GM19351 (cell line): ENCODE measurements around the gene GYPE.
A peak's percentile ranks its signal among the peaks of the same experiment; 100 is the strongest.
"Not testable (repeated sequence)": the region's sequence is repeated elsewhere in the genome, so short reads cannot be mapped to it uniquely, and the experiment has no call there.

Experiments used
- ATAC-seq: cut with Tn5 transposase; IDR thresholded peaks from one replicate; pipeline ENCODE4 v1.9.1; 2021; ENCODE audit warnings: mild to moderate bottlenecking, moderate library complexity; ENCODE audit not compliant: unreplicated experiment

The GYPE gene

DNA sequence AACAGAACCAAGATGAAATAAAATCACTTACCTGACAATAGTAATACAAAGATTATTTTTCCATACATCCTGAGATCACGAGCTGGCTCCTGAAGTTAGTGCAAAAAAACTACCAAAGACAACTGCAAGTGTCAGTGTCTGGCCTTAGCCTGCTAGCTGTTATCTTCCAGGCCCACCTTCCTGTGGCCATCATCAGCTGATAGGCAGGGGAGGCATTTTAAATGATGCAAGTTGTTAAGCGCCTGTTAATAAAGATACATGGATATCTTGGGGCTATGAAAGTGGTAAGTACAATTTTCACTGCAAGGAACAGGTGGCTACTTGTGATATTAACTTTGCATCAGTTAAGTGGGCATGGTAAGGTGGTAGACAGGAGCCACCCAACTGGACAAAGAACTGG lies at the start of gene GYPE:
Gene GYPE, minus strand, starts transcription at position 120 of the 400 bp plus-strand sequence. Its CDS starts 52 bp downstream, at position 68.
- not testable (repeated sequence) for ATAC-seq

DNA sequence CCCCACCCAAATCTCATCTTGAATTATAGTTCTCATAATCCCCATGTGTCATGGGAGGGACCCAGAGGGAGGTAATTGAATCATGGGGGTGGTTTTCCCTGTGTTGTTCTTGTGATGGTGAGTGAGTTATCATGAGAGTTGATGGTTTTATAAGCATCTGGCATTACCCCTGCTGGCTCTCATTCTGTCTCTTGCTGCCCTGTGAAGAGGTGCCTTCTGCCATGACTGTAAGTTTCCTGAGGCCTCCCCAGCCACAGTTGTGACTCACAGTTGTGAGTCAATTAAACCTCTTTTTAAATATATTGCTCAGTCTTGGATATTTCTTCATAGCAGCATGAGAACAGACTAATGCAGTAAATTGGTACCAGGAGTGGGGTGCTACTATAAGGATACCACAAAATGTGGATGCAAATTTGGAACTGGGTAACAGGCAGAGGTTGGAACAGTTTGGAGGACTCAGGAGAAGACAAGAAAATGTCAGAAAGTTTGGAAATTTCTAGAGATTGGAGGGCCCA lies 46.2 kb upstream of the GYPE start:
- ATAC-seq, result not testable (repeated sequence)

DNA sequence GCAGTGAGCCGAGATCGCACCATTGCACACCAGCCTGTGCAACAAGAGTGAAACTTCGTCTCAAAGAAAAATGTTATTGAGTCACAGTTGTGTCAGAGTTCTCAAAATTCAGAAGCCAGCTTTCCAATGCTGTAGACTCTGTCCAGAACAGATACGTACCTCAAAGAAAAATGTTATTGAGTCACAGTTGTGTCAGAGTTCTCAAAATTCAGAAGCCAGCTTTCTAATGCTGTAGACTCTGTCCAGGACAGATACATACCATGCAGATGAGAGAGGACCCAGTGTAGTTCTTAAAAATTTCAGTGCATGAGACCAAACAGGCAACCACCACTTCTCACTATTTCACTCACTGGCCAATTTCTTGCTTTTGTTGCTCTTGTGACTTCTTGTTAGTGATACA lies 45.6 kb upstream of the GYPE start:
- not testable (repeated sequence) for ATAC-seq

DNA sequence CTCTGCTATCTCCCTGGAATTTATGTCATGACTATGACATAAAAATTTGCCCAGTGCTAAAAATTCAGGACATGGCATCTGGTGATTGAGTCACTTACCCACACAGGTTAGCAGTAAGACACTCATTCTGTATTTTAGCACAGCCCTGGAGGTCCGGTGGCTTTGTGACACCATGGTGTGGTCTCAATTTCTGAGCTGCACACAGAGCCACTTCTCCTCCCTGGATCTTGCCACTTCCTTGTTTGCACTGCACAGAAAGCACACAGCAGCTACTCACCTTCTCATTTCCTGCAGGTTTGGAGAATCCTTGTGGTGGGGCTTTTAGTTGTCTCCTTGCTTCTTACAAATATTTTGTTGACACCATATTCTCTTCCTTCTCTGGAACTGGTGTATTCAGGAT lies 44.8 kb upstream of the GYPE start:
- ATAC-seq, result not testable (repeated sequence)

DNA sequence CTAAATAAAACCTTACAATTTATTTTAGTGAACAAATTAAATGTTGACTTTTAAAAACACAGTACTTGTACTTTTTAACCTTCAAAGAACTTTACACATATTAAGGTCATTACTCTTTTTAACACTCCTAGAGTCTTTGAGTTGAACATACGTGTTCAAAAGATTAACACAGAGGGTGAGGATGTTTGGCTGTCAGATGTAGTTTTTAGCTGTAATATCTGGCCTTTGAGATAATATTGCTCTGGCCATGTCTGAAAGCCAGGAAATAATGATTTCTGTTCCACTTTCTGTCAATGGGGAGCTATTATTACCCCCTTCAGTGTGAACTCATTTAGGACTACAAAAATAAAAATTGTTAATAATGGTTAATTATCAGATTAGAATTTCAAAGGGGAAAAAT lies 42.1 kb upstream of the GYPE start:
- ATAC-seq, result not testable (repeated sequence)

DNA sequence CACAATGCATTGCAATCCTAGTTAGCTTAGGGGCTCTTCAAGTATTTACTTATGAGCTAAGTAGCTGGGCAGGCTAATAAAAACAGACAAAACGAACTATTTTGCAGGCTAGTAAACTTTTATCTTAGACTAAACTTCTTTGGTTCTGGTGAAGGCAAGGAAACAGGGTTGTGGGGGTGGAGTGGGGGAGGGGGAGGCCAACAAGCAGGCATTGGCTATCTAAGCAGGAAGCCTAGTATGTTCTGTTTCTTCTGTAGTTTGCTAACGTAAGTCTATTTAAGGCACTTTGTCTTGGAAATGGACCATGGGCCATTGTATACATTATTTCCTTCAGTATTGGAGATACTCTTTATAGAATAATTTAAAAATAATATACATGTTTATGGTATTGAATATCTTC lies 35.3 kb upstream of the GYPE start:
- ATAC-seq, result not testable (repeated sequence)

DNA sequence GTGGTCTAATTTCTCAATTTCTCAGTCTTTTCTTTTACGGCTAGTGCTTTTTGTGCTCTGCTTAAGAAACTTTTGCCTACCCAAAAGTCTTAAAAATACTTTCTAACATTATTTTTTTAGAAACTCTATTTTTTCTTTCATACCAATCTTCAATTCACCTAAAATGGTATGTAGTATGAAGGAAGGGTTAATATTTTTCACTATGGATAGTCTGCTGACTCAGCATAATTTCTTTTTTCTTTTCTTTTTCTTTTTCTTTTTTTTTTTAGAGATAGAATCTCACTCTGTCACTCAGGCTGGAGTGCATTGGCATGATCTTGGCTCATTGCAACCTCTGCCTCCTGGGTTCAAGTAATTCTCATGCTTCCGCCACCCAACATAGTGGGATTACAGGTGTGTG lies 34.2 kb upstream of the GYPE start:
- no peak for ATAC-seq

DNA sequence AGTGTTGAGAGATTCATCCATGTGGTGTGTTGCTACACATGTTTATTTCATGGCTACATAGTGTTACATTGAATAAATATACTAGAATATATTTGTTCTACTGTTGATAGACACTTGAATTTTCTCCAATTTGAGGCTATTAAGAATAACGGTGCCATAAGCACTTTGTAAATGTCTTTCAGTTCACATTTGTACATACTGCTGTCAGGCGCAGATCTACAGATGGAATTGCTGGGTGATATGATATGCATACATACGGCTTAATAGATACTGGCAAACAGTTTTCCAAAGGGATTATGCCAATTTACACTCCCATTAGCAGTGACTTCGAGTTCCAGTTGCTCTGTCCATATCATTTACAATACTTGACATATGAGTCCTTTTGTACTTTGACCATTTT lies 33.5 kb upstream of the GYPE start:
- not testable (repeated sequence) for ATAC-seq

DNA sequence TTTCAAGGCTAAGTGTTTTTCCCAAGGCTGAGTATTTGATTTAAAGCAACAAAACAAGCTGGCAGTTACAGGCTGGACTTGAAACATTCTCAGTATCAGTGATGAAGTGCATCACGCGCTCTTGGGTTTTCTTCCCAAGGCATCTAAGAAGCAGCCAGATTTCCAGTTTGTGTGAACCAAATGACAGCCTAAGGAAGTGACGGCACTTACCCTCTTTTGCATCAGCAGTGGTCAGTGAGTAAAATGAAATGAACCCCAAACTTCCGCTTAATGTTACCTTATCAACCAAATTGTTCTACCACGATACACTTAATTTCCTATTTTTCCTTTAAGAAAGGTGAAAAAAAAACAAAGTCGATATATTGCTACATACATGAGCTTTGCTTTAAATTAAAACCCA lies 15.8 kb upstream of the GYPE start:
- ATAC-seq, result no peak

DNA sequence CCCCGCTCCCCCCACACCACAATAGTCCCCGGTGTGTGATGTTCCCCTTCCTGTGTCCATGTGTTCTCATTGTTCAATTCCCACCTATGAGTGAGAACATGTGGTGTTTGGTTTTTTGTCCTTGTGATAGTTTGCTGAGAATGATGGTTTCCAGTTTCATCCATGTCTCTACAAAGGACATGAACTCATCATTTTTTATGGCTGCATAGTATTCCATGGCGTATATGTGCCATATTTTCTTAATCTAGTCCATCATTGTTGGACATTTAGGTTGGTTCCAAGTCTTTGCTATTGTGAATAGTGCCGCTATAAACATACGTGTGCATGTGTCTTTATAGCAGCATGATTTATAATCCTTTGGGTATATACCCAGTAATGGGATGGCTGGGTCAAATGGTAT lies 11.1 kb upstream of the GYPE start:
- not testable (repeated sequence) for ATAC-seq

DNA sequence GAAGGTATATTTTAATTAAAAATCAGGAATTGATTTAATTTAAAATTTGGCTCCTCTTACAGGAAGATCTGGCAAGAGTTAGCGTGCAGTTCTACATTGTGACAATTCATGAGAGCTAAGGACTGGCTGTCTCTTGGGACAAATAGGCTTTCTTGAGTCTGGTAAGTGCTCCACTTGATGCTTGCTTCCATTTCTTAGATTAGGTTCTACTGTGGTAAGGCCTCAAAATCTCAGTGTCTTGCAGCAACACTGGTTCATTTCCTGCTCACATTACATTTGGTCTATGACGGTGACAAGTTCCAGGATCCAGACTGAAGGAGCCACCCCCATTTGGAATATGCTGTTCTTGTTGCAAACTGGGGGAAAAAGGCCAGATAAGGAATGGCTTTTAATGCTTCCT lies 7.1 kb upstream of the GYPE start:
- not testable (repeated sequence) for ATAC-seq

DNA sequence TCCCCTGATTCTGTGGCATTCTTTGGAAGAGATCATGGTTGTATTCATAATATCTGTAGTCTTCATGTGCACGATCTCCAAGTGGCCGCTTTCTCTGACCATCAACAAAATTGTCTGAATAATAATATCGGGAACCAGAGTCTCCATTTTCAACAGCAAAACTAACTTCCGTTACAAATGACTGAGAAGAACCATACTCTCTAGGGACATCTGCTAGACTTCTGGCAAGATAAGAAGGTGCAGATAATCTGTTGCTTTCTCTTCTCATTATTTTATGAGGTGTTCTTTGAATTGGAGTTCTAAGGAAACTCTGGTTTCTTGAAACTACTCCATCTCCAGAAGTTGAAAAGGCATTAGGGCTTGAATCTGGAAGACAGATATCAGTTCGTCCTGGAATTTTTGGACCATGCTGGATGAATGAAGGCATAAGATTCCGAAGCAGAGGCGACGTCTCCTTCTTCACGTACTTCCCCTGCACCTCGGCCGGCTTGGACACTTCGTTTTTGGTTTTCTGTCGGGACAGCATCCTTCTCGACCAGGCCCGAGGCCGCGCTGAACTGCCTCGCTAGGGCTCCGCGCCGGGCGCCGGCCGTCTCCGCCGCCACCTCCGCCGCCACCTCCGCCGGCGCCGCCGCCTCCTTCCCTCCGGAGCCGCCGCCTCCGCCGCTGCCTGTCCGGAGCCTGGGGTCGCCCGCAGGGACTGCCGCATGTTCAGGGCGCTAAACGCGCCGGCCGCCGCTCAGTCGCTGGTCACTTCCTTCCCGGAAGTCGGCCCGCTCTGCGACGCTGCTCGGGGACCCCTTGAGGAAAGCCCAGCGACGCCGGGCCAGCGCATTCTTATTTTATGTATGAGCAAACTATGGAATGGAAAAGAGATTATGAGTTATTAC lies 6.4 kb upstream of the GYPE start:
- ATAC-seq, result peak; percentile 60

DNA sequence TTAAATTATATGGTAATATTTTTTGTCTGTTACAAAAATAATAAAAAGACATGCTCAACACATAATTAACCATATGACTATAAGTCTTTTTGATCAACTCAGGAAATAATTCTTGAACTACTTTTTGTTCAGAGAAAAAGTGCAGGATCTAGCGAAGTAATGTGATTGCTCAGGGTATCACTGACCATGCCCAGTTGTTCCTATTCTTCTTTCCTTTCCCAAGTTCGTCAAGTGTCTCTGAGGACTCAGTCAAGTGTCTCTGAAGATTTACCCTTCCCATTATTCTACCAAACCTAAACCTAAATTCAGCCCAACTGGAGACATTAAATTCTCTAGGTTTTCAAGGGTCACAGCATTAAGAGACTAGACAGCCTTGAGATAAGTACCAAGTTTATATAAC lies 5.5 kb upstream of the GYPE start:
- not testable (repeated sequence) for ATAC-seq

DNA sequence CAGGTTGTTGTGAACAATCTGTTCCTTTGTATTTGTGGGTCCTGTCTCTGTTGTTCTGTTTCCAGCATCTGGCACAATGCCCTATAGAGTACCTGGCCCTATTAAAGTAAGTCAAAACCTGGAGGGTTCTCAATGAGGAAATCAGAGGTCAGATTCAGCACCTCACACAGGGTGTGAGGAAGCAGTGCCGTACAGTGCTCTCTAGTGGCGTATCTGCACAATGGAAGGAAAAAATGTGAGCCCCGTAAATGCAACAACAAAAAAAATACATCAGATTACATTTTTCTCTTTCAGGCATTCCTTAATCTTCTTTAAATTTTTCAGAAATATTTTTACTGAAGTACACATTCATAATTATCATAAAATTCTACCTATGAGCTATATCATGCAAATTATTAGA lies 2.5 kb upstream of the GYPE start:
- ATAC-seq, result peak; percentile 55

DNA sequence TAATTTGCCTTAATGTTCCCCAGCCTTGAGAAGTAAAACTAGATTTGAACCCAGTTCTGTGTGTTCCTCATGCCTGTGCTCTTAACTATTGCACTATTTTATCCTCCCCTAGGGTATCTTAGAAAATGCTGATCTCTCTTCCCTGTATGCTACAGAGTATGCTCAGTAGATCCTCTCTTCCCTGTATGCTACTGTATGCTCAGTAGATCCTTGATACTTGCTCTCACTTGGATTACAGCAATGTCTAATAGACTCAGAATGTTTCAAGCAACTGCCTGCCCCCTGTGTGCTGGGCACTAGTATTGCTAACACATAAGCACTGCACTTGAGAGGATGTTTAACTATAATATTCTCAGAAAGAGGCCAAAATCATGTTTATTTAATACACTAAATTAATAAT lies 928 bp downstream of the GYPE start:
- not testable (repeated sequence) for ATAC-seq

DNA sequence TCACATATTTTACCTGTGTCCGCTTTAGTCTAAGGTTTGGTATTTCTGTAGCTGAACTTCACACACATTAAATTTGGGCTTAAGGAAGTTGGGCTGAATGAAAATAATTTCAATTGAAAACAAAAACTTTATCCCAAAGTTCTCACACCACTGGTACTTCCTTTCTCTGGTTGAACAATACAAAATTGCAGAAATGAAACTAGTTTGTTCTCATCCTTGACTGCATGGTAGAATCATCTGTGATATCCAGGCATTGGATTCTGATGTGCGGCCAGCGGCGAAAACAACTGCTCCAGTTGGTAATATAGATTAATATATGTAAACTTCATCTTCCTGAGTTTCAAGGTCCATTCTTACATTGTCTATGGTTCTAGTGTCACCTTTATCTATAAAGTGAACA lies 15.0 kb downstream of the GYPE start:
- not testable (repeated sequence) for ATAC-seq

DNA sequence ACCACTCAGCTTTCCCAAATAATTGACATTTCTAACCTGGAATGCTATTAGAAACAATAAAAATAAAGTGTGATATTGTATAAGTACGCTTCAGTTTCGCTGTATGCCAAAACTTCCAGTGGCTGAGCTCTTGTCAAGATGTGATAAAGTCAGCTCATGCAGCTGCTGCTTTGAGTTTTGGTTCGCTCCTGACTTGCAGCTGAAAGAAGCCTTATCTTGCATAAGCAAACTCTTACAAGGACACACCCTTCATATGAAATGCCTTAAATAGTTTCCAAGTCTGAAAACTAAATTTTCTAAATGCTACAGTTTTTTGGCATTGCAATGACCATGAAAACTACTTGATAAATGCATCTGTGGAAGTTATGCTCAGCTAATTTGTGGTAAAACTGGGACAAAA lies 17.2 kb downstream of the GYPE start:
- ATAC-seq, result not testable (repeated sequence)

DNA sequence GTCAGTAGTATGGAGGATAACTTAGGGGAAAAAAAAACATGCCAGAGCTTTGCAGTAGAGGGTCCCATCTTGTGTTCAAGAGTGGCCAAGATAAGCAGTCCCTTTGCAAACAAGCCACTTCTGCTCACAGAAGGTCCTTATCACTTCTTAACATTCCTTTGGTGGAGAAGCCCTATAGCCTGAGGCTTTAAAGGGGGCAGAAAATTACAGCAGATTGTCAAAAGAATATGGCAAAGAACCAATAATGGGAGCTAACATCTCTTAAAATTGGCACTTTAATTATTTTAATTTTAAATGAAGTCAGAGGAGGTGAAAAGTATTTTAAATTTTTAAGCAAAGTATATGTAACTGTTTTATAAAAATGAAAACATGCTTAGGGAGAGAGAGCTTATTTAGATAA lies 20.4 kb downstream of the GYPE start:
- ATAC-seq, result not testable (repeated sequence)

DNA sequence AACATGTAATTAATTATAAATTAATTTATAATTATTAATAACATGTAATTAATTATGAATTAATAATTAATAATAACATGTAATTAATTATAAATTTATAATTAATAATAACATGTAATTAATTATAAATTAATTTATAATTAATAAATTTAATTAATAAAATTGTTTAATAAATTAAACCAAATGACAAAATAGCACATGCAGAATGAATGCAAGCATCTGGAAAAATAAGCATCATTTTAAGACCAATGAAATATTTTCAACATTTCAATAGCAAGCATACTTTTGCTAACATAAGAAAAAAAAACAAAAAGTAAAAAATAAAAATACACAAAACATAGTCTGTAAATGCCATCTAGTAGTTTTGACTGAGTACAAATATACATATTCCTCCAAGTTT lies 21.8 kb downstream of the GYPE start:
- no peak for ATAC-seq

DNA sequence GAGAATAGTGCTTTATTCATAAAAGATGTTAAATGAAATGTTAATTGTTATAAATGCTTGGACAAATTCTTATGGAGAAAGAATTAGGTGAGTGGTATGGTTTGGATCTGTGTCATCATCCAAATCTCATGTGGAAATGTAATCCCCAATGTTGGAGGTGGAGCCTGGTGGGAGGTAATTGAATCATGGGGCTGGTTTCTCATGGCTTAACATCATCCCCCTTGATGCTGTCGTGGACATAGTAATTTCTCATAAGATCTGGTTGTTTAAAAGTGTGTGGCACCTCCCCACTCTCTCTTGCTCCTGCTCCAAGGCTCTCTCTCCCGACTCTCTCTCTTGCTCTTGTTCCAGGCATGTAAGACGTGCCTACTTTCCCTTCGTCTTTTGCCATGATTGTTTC lies 22.5 kb downstream of the GYPE start:
- no peak for ATAC-seq

DNA sequence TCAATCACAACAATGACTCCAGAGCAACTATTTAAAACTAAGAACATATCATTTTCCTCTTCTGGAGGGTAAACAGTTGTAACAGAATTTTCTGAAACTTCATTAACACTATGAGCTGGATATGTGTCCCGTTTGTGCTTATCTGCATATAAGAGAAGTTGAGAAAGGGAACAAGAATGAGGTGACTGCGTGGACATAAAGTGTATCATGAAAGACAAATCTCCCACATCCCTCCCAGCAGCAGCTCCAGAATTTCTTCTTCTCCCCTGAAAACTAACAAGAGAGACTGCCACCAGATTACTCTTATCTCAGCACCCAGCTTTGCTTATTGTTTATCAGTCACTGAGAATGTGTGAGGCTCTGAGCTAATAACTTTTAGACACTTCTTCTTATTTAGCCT lies 25.8 kb downstream of the GYPE start:
- not testable (repeated sequence) for ATAC-seq

DNA sequence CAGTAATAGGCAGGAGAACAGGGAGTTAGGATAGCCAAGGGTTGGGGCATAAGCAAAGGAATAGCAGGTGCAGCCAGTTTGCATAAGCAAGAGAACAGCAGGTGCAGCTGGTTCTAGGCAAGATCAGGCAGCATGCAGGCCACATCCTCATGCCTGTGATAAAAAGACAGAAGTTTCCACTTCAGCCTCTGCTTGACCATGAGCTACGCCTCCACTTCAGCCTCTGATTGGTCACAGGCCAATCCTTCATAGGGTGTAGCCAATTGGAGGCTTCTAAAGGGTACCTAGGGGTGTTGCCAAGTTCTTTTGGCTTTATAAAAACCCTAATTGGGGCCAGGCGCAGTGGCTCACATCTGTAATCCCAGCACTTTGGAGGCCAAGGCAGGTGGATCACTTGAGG lies 30.0 kb downstream of the GYPE start:
- ATAC-seq, result not testable (repeated sequence)
